ENCODE data around the gene CCDC74A.

GRCh38 chr2:131543385-131543891, 15.8 kb downstream of the CCDC74A start:
- TF ChIP-seq RFX1 (IDR thresholded peaks at IDR 0.05) (no peak), MAFK (IDR thresholded peaks at IDR 0.05; ENCODE audit: low read length) (no peak), CREB1 (IDR thresholded peaks at IDR 0.05) (no peak), CREB1 (CRISPR knock-in tag; IDR thresholded peaks at IDR 0.05) (no peak)

Data from K562 (cell line).